PFSK-1 (cell line): ENCODE measurements around the gene LRRC26.

ENCODE experiments used
- FOXP2 ChIP-seq: optimal IDR thresholded peaks from 2 replicates; pipeline ENCODE3; 2011; ENCODE audit warnings: borderline replicate concordance, control low read depth, inconsistent platforms; ENCODE audit not compliant: insufficient read depth; ENCODE audit errors: extremely low read length, extremely low read depth
- POLR2AphosphoS5 ChIP-seq: IDR thresholded peaks from 2 replicates; pipeline ENCODE4 v1.6.1; 2012; ENCODE audit warnings: low read depth, mild to moderate bottlenecking, control low read depth, low read length, moderate library complexity

DNA sequence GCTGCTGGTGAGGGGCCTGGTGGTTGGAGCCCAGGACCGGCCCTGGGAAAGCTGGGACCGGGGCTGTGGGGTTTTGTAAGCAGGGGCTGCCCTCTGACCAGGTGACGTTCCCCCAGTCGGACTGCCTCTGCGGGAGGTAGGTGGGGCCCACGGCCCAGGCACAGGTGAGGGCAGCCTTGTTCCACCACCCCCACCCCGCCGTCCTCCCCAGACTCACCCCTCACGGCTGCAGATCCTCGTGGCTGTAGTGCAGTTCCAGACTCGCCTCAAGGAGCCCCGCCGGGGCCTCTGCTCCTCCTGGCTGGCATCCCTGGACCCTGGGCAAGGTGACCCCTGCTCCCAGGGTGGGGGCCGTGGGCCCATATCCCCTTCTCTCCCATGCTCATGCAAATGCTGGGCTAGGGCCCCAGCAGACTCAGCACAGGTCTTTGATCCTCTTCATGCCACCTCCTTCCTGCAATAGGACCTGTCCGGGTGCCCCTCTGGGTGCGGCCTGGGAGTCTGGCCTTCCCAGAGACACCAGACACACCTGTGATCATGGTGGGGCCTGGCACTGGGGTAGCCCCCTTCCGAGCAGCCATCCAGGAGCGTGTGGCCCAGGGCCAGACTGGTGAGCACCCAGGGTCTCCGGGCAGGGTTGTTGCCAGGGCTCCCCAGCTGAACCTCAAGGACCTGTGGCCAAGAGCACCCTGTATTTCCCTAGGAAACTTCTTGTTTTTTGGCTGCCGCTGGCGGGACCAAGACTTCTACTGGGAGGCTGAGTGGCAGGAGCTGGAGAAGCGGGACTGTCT lies 45.5 kb upstream of the LRRC26 start:
- TF ChIP-seq POLR2AphosphoS5, result no peak
- TF ChIP-seq FOXP2, result no peak
